Skeletal muscle tissue (tissue), 4 donors: ENCODE measurements around the gene HMX1. TPM values are rescaled to one million over a fixed set of nuclear protein-coding genes. Genes with fewer than 3 reads are reported as not detected.

Experiments used
- H3K27ac ChIP-seq: one replicate; pipeline ENCODE4 v1.7.0; 2013; ENCODE audit warnings: mild to moderate bottlenecking, low read depth, low read length, inconsistent platforms
- H3K27me3 ChIP-seq, 3 donors: one replicate each; pipeline ENCODE4 v1.7.0; 2013; ENCODE audit warnings: low read length in 3 of 3; ENCODE audit not compliant: control insufficient read depth in 3 of 3, insufficient read depth in 3 of 3
- H3K36me3 ChIP-seq, 3 donors: one replicate each; pipeline ENCODE4 v1.7.0; 2013; ENCODE audit warnings: low read length in 3 of 3; ENCODE audit not compliant: control insufficient read depth in 3 of 3, insufficient read depth in 3 of 3
- H3K4me1 ChIP-seq, 3 donors: one replicate each; pipeline ENCODE4 v1.7.0; 2013; ENCODE audit warnings: low read length in 3 of 3, mild to moderate bottlenecking in 3 of 3; ENCODE audit not compliant: control insufficient read depth in 3 of 3, insufficient read depth in 3 of 3
- H3K4me3 ChIP-seq, 3 donors: one replicate each; pipeline ENCODE4 v1.7.0; 2013; ENCODE audit warnings: low read length in 3 of 3
- H3K9ac ChIP-seq, 3 donors: one replicate each; pipeline ENCODE4 v1.7.0; 2013; ENCODE audit warnings: low read length in 3 of 3, mild to moderate bottlenecking in 3 of 3, moderate library complexity in 2 of 3, low read depth in 1 of 3
- H3K9me3 ChIP-seq, 3 donors: one replicate each; pipeline ENCODE4 v1.7.0; 2013; ENCODE audit warnings: low read length in 3 of 3; ENCODE audit not compliant: control insufficient read depth in 3 of 3
- total RNA-seq: library from RNA; depleted of rRNA; stranded (reverse); fragments of >200 nt; gene quantifications from one replicate; pipeline ENCODE4 v1.2.3, GENCODE V29; 2014
- donor health status: Osteomylitis.

HMX1 gene
- total RNA-seq, 1 donor from 2014 or later = not detected

- peaks cover 14 to 55% (median 17%) of the 10 kb centered on the region in 3 donors for H3K27me3 ChIP-seq
These were observed 35.9 kb downstream of the HMX1 start for GRCh38 chr4:8835521-8836365.

GRCh38 chr4:8834681-8835220, 36.9 kb downstream of the HMX1 start:
- H3K9ac ChIP-seq = no peak overlapping the region
- H3K36me3 ChIP-seq = no peaks in the 10 kb centered on the region
- H3K4me1 ChIP-seq = no peaks in the 10 kb centered on the region
- no peak overlapping the region for H3K4me3 ChIP-seq
- no peak overlapping the region for H3K27ac ChIP-seq
- H3K9me3 ChIP-seq = no peaks in the 10 kb centered on the region
- H3K27me3 ChIP-seq = peaks cover 14 to 55% (median 16%) of the 10 kb centered on the region in 3 donors

More at GRCh38 chr4:8835521-8836365, 35.9 kb downstream of the HMX1 start:
- H3K36me3 ChIP-seq = no peaks in the 10 kb centered on the region
- no peaks in the 10 kb centered on the region for H3K4me1 ChIP-seq
- no peaks in the 10 kb centered on the region for H3K9me3 ChIP-seq
- no peak overlapping the region for H3K4me3 ChIP-seq
- H3K27ac ChIP-seq = no peak overlapping the region
- no peak overlapping the region for H3K9ac ChIP-seq

- H3K36me3 ChIP-seq = no peaks in the 10 kb centered on the region
- peaks cover 0 to 3% (median 0%) of the 10 kb centered on the region in 3 donors for H3K9me3 ChIP-seq
- no peak overlapping the region for H3K27ac ChIP-seq
- H3K4me1 ChIP-seq = no peaks in the 10 kb centered on the region
- H3K9ac ChIP-seq = no peak overlapping the region
- H3K4me3 ChIP-seq = no peak overlapping the region
- H3K27me3 ChIP-seq = peaks cover 10 to 44% (median 16%) of the 10 kb centered on the region in 3 donors
These were observed 39.3 kb downstream of the HMX1 start for GRCh38 chr4:8832113-8832915.

- H3K9ac ChIP-seq = no peak overlapping the region
- peaks cover 10 to 36% (median 16%) of the 10 kb centered on the region in 3 donors for H3K27me3 ChIP-seq
- no peak overlapping the region for H3K27ac ChIP-seq
- no peak overlapping the region for H3K4me3 ChIP-seq
- peaks cover 0 to 3% (median 0%) of the 10 kb centered on the region in 3 donors for H3K9me3 ChIP-seq
- H3K36me3 ChIP-seq = no peaks in the 10 kb centered on the region
- H3K4me1 ChIP-seq = no peaks in the 10 kb centered on the region
These were observed 40.2 kb downstream of the HMX1 start for GRCh38 chr4:8831221-8832112.

- Histone ChIP-seq H3K27ac (no peak overlapping the region), H3K9me3 (peaks cover 0 to 3% (median 0%) of the 10 kb centered on the region in 3 donors), H3K4me1 (no peaks in the 10 kb centered on the region), H3K36me3 (no peaks in the 10 kb centered on the region), H3K27me3 (peaks cover 7 to 33% (median 12%) of the 10 kb centered on the region in 3 donors), H3K9ac (no peak overlapping the region), H3K4me3 (no peak overlapping the region)
These were observed 40.9 kb downstream of the HMX1 start for GRCh38 chr4:8830611-8831200.

- no peaks in the 10 kb centered on the region for H3K36me3 ChIP-seq
- no peak overlapping the region for H3K4me3 ChIP-seq
- no peak overlapping the region for H3K27ac ChIP-seq
- H3K27me3 ChIP-seq = peaks cover 6 to 29% (median 9%) of the 10 kb centered on the region in 3 donors
- H3K4me1 ChIP-seq = no peaks in the 10 kb centered on the region
- no peak overlapping the region for H3K9ac ChIP-seq
- H3K9me3 ChIP-seq = peaks cover 0 to 3% (median 0%) of the 10 kb centered on the region in 3 donors
These were observed 41.6 kb downstream of the HMX1 start for GRCh38 chr4:8830056-8830455.

GRCh38 chr4:8829584-8829983, 42.1 kb downstream of the HMX1 start:
- H3K9ac ChIP-seq = no peak overlapping the region
- no peaks in the 10 kb centered on the region for H3K4me1 ChIP-seq
- peaks cover 6 to 29% (median 9%) of the 10 kb centered on the region in 3 donors for H3K27me3 ChIP-seq
- H3K9me3 ChIP-seq = peaks cover 0 to 3% (median 0%) of the 10 kb centered on the region in 3 donors
- no peaks in the 10 kb centered on the region for H3K36me3 ChIP-seq
- no peak overlapping the region for H3K4me3 ChIP-seq
- no peak overlapping the region for H3K27ac ChIP-seq

GRCh38 chr4:8828869-8829268, 42.8 kb downstream of the HMX1 start:
- H3K27me3 ChIP-seq = peaks cover 4 to 27% (median 5%) of the 10 kb centered on the region in 3 donors

More at GRCh38 chr4:8828869-8829268, 42.8 kb downstream of the HMX1 start:
- H3K4me1 ChIP-seq = no peaks in the 10 kb centered on the region
- H3K27ac ChIP-seq = no peak overlapping the region
- H3K36me3 ChIP-seq = no peaks in the 10 kb centered on the region
- peaks cover 0 to 3% (median 2%) of the 10 kb centered on the region in 3 donors for H3K9me3 ChIP-seq
- H3K9ac ChIP-seq = no peak overlapping the region
- H3K4me3 ChIP-seq = no peak overlapping the region
